ENCODE data around the gene YEATS4. TPM values are rescaled to one million over a fixed set of nuclear protein-coding genes. Genes with fewer than 3 reads are reported as not detected.

The YEATS4 gene
- total RNA-seq, 2 experiments from 2014 or later = 26.2 TPM

DNA sequence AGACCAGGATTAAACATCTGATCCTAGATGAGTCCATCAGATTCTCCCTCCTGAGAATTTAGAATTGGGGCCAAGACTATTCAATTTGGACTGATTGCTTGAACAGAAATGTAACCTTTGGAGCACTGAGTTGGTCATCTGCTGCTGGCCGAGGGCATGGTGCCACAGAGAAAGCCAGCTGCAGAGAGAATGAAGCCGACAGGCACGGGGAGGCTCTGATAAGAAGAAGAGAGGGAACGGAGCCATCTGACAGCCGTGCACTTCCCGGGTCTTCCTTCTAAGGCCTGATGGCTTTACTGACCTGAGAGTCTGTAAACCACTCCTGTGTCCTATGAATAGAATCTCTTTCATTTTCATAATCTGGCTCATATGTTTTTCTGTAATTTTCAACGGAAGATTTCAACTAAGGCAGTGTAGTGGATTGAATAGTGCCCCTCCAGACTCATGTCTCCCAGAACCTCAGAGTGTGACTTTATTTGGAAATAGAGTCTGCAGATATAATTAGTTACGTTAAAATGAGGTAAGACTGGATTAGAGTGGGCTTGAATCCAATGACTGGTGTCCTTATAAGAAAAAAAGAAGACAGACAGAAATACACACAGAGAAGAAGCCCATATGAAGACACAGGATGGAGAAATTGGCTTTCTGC, 71.5 kb downstream of the YEATS4 start:
- H3K36me3 Mint-ChIP-seq (ENCODE audit: low read depth) = no peaks in the 10 kb centered on the region
- ATAC-seq (ENCODE audit: poor library complexity) (no peak), DNase-seq (no peak)
- no peaks in the 10 kb centered on the region for H3K4me1 ChIP-seq (ENCODE audit: insufficient read depth, low read length)
- H3K4me3 ChIP-seq (ENCODE audit: low read length) = no peak overlapping the region
- POLR2A ChIA-PET = no interaction called here
- CTCF ChIA-PET = no interaction called here
- no peak overlapping the region for H3K27ac ChIP-seq (ENCODE audit: low read depth in 1 of 2, low read length in 2 of 2)
- TF ChIP-seq, protein P1, sequence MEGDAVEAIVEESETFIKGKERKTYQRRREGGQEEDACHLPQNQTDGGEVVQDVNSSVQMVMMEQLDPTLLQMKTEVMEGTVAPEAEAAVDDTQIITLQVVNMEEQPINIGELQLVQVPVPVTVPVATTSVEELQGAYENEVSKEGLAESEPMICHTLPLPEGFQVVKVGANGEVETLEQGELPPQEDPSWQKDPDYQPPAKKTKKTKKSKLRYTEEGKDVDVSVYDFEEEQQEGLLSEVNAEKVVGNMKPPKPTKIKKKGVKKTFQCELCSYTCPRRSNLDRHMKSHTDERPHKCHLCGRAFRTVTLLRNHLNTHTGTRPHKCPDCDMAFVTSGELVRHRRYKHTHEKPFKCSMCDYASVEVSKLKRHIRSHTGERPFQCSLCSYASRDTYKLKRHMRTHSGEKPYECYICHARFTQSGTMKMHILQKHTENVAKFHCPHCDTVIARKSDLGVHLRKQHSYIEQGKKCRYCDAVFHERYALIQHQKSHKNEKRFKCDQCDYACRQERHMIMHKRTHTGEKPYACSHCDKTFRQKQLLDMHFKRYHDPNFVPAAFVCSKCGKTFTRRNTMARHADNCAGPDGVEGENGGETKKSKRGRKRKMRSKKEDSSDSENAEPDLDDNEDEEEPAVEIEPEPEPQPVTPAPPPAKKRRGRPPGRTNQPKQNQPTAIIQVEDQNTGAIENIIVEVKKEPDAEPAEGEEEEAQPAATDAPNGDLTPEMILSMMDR (IDR thresholded peaks at IDR 0.05) = no peak
- H3K9me3 ChIP-seq (ENCODE audit: control insufficient read depth in 1 of 2, insufficient read depth in 1 of 2, low read length in 2 of 2) = no peaks in the 10 kb centered on the region
- no peaks in the 10 kb centered on the region for H3K4me1 Mint-ChIP-seq (ENCODE audit: low read depth)
- H3K27me3 Mint-ChIP-seq = no peaks in the 10 kb centered on the region
- no peaks in the 10 kb centered on the region for H3K27me3 ChIP-seq (ENCODE audit: control insufficient read depth in 1 of 2, insufficient read depth in 2 of 2, low read length in 2 of 2)
- H3K27ac Mint-ChIP-seq = no peak overlapping the region
- intact Hi-C loops (cut with DNase I, micrococcal nuclease) = no loop called here
- no peaks in the 10 kb centered on the region for H3K36me3 ChIP-seq (ENCODE audit: insufficient read depth, low read length)
- no peak overlapping the region for H3K4me3 Mint-ChIP-seq
- no peaks in the 10 kb centered on the region for H3K9me3 Mint-ChIP-seq

DNA sequence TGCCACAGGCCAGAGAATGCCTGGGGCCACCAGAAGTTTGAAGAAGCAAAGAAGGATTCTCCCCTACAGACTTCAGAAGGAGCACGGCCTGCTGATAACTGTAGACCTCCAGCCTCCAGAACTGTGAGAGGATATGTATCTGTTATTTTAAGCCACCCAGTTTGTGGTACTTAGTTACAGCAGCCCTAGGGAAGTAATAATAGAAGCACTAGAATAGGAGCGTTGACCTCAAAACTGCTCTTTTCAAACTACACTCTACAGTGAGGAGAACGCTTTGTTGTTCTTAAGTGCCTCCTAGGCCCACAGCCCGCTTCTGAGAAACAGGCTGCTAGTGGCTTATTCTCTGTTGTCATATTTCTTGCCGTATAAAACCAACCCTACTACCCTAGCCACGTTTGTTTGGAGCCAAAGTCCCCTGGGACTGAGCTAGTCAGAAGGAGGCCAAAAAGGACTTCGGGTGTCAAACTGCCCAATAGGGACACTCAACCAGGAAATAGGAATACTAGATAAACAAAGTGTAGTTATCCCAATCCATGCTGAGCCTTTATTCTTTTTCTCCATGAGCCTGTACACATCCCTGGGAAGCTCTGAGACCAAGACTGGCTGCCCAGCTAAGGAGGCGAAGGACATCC, 72.2 kb downstream of the YEATS4 start:
- Histone ChIP-seq H3K4me3 (ENCODE audit: low read length) (no peak overlapping the region), H3K36me3 (ENCODE audit: insufficient read depth, low read length) (no peaks in the 10 kb centered on the region), H3K27me3 (ENCODE audit: control insufficient read depth in 1 of 2, insufficient read depth in 2 of 2, low read length in 2 of 2) (no peaks in the 10 kb centered on the region), H3K9me3 (ENCODE audit: control insufficient read depth in 1 of 2, insufficient read depth in 1 of 2, low read length in 2 of 2) (no peaks in the 10 kb centered on the region), H3K27ac (ENCODE audit: low read depth in 1 of 2, low read length in 2 of 2) (no peak overlapping the region), H3K4me1 (ENCODE audit: insufficient read depth, low read length) (no peaks in the 10 kb centered on the region)
- Mint-ChIP-seq H3K27ac (no peak overlapping the region), H3K9me3 (no peaks in the 10 kb centered on the region), H3K4me3 (no peak overlapping the region), H3K27me3 (no peaks in the 10 kb centered on the region), H3K36me3 (ENCODE audit: low read depth) (no peaks in the 10 kb centered on the region), H3K4me1 (ENCODE audit: low read depth) (no peaks in the 10 kb centered on the region)
- CTCF ChIA-PET = no interaction called here
- TF ChIP-seq, protein P1 (IDR thresholded peaks at IDR 0.05) = no peak
- POLR2A ChIA-PET = no interaction called here
- intact Hi-C loops (cut with DNase I, micrococcal nuclease) = no loop called here
- ATAC-seq (ENCODE audit: poor library complexity) = no peak
- DNase-seq = no peak

GRCh38 chr12:69433653-69434052, 74.1 kb downstream of the YEATS4 start:
- CTCF ChIA-PET = no interaction called here
- no peaks in the 10 kb centered on the region for H3K36me3 ChIP-seq (ENCODE audit: insufficient read depth, low read length)
- intact Hi-C loops (cut with DNase I, micrococcal nuclease) = no loop called here
- no peak overlapping the region for H3K27ac Mint-ChIP-seq
- no peak overlapping the region for H3K4me3 Mint-ChIP-seq
- H3K27ac ChIP-seq (ENCODE audit: low read depth in 1 of 2, low read length in 2 of 2) = no peak overlapping the region
- H3K27me3 Mint-ChIP-seq = no peaks in the 10 kb centered on the region
- H3K27me3 ChIP-seq (ENCODE audit: control insufficient read depth in 1 of 2, insufficient read depth in 2 of 2, low read length in 2 of 2) = no peaks in the 10 kb centered on the region
- no peaks in the 10 kb centered on the region for H3K4me1 Mint-ChIP-seq (ENCODE audit: low read depth)
- no peak for DNase-seq
- H3K4me3 ChIP-seq (ENCODE audit: low read length) = no peak overlapping the region
- no peaks in the 10 kb centered on the region for H3K4me1 ChIP-seq (ENCODE audit: insufficient read depth, low read length)
- H3K9me3 ChIP-seq (ENCODE audit: control insufficient read depth in 1 of 2, insufficient read depth in 1 of 2, low read length in 2 of 2) = no peaks in the 10 kb centered on the region
- no peaks in the 10 kb centered on the region for H3K9me3 Mint-ChIP-seq
- no peaks in the 10 kb centered on the region for H3K36me3 Mint-ChIP-seq (ENCODE audit: low read depth)
- no peak for ATAC-seq (ENCODE audit: poor library complexity)
- TF ChIP-seq, protein P1 (IDR thresholded peaks at IDR 0.05) = no peak
- POLR2A ChIA-PET = no interaction called here

All from CD4-positive, alpha-beta T cell (primary cell).